ENCODE results near the gene ALB.

DNA sequence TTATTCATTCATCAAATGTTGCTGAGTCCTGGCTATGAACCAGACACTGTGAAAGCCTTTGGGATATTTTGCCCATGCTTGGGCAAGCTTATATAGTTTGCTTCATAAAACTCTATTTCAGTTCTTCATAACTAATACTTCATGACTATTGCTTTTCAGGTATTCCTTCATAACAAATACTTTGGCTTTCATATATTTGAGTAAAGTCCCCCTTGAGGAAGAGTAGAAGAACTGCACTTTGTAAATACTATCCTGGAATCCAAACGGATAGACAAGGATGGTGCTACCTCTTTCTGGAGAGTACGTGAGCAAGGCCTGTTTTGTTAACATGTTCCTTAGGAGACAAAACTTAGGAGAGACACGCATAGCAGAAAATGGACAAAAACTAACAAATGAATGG is 30.2 kb downstream of the ALB start:
- TF ChIP-seq, protein P1, sequence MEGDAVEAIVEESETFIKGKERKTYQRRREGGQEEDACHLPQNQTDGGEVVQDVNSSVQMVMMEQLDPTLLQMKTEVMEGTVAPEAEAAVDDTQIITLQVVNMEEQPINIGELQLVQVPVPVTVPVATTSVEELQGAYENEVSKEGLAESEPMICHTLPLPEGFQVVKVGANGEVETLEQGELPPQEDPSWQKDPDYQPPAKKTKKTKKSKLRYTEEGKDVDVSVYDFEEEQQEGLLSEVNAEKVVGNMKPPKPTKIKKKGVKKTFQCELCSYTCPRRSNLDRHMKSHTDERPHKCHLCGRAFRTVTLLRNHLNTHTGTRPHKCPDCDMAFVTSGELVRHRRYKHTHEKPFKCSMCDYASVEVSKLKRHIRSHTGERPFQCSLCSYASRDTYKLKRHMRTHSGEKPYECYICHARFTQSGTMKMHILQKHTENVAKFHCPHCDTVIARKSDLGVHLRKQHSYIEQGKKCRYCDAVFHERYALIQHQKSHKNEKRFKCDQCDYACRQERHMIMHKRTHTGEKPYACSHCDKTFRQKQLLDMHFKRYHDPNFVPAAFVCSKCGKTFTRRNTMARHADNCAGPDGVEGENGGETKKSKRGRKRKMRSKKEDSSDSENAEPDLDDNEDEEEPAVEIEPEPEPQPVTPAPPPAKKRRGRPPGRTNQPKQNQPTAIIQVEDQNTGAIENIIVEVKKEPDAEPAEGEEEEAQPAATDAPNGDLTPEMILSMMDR (IDR thresholded peaks at IDR 0.05) = no peak
- TF ChIP-seq POLR2A (IDR thresholded peaks at IDR 0.05) = no peak
